Brain microvascular endothelial cell (primary cell): ENCODE results near the gene WBP2.
A peak's percentile ranks its signal among the peaks of the same experiment; 100 is the strongest.

ENCODE experiments used
- DNase-seq: peaks from one replicate; pipeline ENCODE4 v3.0.0-alpha.2; 2020
- H3K27ac ChIP-seq: fragments of 250-450 bp; sonication (Bioruptor Pico); 2 replicates; pipeline ENCODE4 v1.5.1; 2020; ENCODE audit warnings: mild to moderate bottlenecking, moderate library complexity
- H3K27me3 ChIP-seq: fragments of 250-450 bp; sonication (Bioruptor Pico); replicated peaks from 2 replicates; pipeline ENCODE4 v1.5.1; 2020; ENCODE audit warnings: mild to moderate bottlenecking
- H3K36me3 ChIP-seq: fragments of 250-450 bp; sonication (Bioruptor Pico); replicated peaks from 2 replicates; pipeline ENCODE4 v1.5.1; 2020; ENCODE audit warnings: mild to moderate bottlenecking
- H3K4me3 ChIP-seq: 2 replicates; pipeline ENCODE4 v1.5.1; 2011; ENCODE audit warnings: low read depth, mild to moderate bottlenecking, control low read depth, low read length, moderate library complexity
- CTCF ChIP-seq: IDR thresholded peaks from 2 replicates; pipeline ENCODE4 v1.5.1; 2011; ENCODE audit warnings: low read depth, mild to moderate bottlenecking, moderate library complexity, low read length, control low read depth, inconsistent platforms; ENCODE audit errors: missing control alignments
- in situ Hi-C: cut with HindIII; loops from 2 replicates; pipeline ENCODE4 v1.10.0; 2017; ENCODE audit warnings: low sequenced_read_pairs, low pct_ligation_motif_present

WBP2 gene

GRCh38 chr17:75899353-75899752 lies 44.2 kb upstream of the WBP2 start:
- Histone ChIP-seq H3K27ac (no peak overlapping the region), H3K4me3 (no peak overlapping the region), H3K36me3 (peaks cover 15% of the 10 kb centered on the region), H3K27me3 (no peaks in the 10 kb centered on the region)
- TF ChIP-seq CTCF: no peak
- no peak for DNase-seq
- in situ Hi-C loops: no loop called here

GRCh38 chr17:75898791-75899190 lies 43.7 kb upstream of the WBP2 start:
- Histone ChIP-seq H3K27me3 (no peaks in the 10 kb centered on the region), H3K36me3 (peaks cover 15% of the 10 kb centered on the region), H3K4me3 (no peak overlapping the region), H3K27ac (no peak overlapping the region)
- in situ Hi-C loops: no loop called here
- DNase-seq: no peak
- no peak for TF ChIP-seq CTCF

GRCh38 chr17:75898065-75898464 lies 42.9 kb upstream of the WBP2 start:
- Histone ChIP-seq H3K27ac (no peak overlapping the region), H3K4me3 (no peak overlapping the region), H3K36me3 (peaks cover 15% of the 10 kb centered on the region), H3K27me3 (no peaks in the 10 kb centered on the region)
- no peak for DNase-seq
- TF ChIP-seq CTCF: no peak
- in situ Hi-C loops: no loop called here

GRCh38 chr17:75897160-75898019 lies 42.3 kb upstream of the WBP2 start:
- Histone ChIP-seq H3K27me3 (no peaks in the 10 kb centered on the region), H3K36me3 (peaks cover 15% of the 10 kb centered on the region), H3K4me3 (peak overlapping the region; percentile 87), H3K27ac (no peak overlapping the region)
- DNase-seq: no peak
- no peak for TF ChIP-seq CTCF
- in situ Hi-C loops: no loop called here

- peaks cover 14% of the 10 kb centered on the region for H3K36me3 ChIP-seq
- in situ Hi-C loops: no loop called here
- H3K27me3 ChIP-seq: no peaks in the 10 kb centered on the region
- peak; percentile 56 for DNase-seq
- peak; percentile 37 for TF ChIP-seq CTCF
- H3K27ac ChIP-seq: peak within 1 kb of the TSS; percentile 66
- peak within 1 kb of the TSS; percentile 87 for H3K4me3 ChIP-seq
Observed at GRCh38 chr17:75896415-75897159, 41.5 kb upstream of the WBP2 start, which contains the start of gene TRIM65. Gene TRIM65 (minus strand): TSS chr17:75896951. CDS start chr17:75896937, 14 bp downstream.
